Mammary epithelial cell (primary cell): Measurements from ENCODE around the gene CPNE2.

Experiments used
- EZH2 ChIP-seq: IDR thresholded peaks from 2 replicates; pipeline ENCODE4 v1.6.1; 2012; ENCODE audit warnings: low read length, inconsistent platforms, borderline replicate concordance
- TF ChIP-seq, protein P1 (sequence below), 2 donors: IDR thresholded peaks in 1 of 2; conservative IDR thresholded peaks in 1 of 2; 2 replicates each; pipeline ENCODE4 v1.5.1; 2011 to 2012; ENCODE audit warnings: inconsistent platforms in 2 of 2, low read length in 2 of 2, mild to moderate bottlenecking in 2 of 2, control low read depth in 1 of 2, low read depth in 1 of 2; ENCODE audit not compliant: insufficient read depth in 1 of 2; ENCODE audit errors: extremely low read depth in 1 of 2

DNA sequence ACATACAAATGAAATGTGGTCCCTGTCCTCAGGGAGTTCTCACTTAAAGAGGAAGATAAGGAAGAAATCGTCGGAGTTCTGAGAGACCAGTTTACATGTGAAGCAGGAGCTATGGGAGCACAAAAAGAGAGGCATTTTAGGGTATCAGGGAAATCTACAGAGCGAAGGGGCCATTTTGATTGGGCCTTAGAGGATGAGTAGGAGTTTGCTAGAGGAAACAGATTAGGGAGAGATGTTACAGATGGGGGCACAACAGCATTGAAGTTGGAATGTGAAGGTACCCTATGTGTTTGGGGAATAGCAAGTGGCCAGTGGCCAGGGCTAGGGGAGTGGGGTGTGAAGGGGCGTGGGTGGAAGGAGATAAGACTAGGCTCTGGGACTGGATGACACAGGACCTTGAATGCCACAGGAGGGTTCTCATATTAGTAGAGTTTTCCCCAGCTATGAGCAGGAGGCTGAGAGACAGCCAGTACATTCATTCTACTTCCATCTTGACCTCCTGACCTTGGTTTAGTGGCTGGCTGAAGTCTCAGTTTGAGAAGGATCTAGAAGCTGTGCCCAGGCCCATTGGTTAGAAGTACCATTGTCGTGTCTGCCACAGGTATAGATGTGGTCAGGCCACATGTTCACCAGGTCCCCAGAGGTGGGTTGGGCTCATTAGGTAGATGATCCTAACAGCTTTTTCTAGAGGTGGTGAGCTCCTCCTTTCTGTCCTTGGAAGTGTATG lies 34.8 kb downstream of the CPNE2 start:
- TF ChIP-seq, protein P1, sequence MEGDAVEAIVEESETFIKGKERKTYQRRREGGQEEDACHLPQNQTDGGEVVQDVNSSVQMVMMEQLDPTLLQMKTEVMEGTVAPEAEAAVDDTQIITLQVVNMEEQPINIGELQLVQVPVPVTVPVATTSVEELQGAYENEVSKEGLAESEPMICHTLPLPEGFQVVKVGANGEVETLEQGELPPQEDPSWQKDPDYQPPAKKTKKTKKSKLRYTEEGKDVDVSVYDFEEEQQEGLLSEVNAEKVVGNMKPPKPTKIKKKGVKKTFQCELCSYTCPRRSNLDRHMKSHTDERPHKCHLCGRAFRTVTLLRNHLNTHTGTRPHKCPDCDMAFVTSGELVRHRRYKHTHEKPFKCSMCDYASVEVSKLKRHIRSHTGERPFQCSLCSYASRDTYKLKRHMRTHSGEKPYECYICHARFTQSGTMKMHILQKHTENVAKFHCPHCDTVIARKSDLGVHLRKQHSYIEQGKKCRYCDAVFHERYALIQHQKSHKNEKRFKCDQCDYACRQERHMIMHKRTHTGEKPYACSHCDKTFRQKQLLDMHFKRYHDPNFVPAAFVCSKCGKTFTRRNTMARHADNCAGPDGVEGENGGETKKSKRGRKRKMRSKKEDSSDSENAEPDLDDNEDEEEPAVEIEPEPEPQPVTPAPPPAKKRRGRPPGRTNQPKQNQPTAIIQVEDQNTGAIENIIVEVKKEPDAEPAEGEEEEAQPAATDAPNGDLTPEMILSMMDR (conservative IDR thresholded peaks at IDR 0.05 in 1 of 2, IDR thresholded peaks at IDR 0.05 in 1 of 2; ENCODE audit: extremely low read depth in 1 of 2, insufficient read depth in 1 of 2, low read depth in 1 of 2, low read length in 2 of 2) = no peak
- no peak for TF ChIP-seq EZH2
